NCI-H1092 treated with DMSO at 0.1 percent for 48 hours (cell line): ENCODE data around the gene CCDC47.

Source experiments
- DNase-seq: peaks from one replicate; lab custom pipeline; 2025; lab: John Stamatoyannopoulos, UW

Gene CCDC47

DNA sequence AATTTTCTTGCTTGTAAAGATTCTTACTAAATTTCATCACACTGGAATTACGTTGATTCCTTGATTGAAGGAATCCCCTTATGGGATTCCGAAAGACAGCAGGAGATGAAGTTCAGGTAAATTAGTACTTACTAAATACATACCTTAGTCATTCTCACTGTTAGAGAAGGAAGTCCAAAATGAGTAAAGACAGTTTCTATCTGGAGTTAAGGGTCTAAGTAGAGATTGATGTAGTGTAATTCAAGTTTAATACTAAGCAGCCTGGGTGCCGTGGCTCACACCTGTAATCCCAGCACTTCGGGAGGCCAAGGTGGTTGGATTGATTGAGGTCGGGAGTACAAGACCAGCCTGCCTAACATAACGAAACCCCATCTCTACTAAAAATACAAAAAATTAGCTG, 10.1 kb upstream of the CCDC47 start:
- DNase-seq, result no peak

DNA sequence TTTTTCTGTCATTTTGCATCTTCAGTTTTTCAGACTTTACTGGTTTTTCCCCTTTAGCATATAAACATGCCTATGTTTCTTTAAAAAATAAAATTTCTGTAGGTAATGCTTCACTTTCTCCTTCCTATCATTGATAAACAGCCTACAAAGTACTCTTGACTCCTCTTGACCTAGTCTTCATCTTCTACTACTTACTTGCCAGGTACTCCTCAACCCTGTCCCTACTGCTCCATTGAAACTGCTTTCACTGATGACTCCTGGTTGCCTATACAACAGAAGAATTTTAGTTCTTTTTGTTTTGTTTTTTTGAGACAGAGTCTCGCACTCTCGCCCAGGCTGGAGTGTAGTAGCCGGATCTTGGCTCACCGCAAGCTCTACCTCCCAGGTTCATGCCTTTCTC, 7.5 kb upstream of the CCDC47 start:
- DNase-seq, result no peak

DNA sequence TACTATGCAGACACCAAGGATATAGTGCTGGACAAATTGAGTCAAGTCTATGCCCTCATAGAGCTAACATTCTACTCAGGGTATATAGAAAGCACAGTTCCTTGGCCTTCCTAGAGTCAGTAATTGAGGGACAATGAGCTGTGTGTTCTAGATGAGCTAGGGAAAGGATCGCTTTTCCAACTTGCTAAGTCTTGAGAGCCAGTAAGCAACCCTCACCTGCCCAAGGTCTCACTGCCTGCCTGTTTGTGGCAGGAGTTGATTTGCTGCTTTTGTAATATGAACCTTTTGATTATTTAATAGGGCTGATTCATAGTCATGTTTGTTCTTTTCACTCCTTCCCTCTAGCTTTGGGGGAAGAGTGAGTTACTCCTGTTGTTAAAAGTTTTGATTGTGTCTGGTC, 7.1 kb upstream of the CCDC47 start:
- no peak for DNase-seq

DNA sequence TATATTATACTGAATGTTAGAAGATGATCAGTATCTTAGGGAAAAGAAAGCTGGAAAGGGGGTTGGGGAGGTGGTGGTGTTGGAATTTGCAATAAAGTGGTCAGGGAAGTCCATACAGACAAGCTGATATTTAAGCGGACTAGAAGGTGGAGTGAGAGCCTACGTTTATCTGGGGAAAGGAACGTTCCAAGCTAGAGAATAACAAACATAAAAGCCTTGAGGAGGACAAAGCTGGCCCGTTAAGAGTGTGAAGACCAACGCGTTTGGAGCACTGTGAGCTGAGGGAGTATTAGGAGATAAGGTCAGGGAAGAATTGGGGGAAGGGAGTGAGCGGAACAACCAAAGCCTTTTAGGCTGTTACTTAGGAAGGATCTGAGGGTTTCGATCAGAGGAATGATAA, 2.0 kb upstream of the CCDC47 start:
- no peak for DNase-seq

DNA sequence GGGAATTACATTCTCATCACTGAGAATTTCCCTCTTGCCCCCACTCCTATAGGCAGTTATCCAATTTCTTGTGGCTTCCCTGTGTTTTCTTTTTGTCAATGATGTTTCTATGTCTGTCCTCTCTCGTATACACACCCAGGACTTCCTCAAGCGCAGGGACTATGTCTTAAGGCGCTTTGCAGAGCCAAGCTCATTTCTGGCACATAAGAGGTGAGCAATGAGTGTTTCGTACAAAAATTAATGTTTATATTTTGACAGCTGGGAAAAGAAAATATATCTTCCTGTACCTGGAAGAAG, 1.5 kb upstream of the CCDC47 start:
- DNase-seq, result no peak

DNA sequence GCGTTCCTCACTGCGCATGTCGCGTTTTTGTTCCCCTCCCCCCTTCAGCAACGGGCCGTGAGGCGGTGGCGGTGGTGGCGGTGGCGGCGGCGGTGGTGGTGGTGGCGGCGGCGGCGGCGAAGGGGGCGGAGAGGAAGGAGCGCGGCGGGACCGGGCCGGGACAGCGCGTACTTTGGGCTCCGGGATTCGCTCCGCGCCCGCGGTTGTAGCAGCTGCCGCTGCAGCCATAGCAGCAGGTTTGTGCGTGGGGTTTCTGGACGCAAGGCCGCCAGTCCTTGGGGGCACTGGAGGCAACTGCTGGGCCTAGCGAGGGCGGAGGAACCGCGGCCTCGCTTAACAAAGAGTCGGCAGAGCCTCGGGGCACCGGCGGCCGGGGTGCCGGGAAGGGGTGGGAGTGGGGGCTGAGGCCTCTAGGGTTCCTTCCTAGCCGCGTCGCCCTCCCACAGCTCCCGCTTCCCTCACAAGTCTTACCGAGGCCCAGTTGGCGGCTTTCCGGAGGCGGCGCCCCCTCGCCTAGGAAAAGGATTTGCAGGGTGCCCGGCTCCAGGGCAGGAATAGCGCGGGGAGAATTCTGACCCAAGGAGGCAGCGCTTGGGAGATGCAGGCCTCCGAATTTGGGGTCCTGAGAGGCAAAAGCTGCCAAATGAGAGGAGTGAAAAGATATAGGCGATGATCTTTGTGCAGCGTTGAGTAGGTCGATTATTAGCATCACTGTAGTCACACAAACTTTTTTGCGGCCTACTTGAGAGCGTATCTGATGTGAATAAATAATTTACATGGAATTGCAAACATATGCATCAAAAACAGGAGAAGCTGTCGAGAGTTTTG, 958 bp upstream of the CCDC47 start, which contains the start of gene DDX42:
Gene DDX42 (plus strand): TSS at position 30 of the 828 bp plus-strand sequence. CDS start 12,880 bp downstream, outside the sequence.
- peak; percentile 63 for DNase-seq

DNA sequence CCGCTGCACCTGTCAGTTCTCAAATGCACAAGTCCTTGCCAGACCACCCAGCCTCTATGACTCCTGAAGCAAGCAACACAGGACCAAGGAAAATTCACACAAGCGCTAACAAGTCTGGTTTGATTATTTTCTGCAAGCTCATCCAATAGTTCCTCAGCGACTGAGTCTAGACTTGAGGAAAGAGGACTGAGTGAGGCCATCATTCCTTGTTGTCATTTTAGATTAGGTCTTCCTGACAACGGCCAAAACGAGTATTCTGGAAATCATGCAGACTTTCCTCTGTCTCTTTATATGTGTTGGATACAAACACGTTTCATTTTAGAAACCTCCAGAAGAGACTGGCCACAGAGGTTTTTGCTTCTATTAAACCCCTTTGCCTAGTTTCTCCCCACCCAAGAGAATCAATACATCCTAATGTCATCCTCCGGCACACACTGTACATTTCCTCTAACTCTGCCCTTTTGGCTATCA, 561 bp downstream of the CCDC47 start:
- peak; percentile 10 for DNase-seq

DNA sequence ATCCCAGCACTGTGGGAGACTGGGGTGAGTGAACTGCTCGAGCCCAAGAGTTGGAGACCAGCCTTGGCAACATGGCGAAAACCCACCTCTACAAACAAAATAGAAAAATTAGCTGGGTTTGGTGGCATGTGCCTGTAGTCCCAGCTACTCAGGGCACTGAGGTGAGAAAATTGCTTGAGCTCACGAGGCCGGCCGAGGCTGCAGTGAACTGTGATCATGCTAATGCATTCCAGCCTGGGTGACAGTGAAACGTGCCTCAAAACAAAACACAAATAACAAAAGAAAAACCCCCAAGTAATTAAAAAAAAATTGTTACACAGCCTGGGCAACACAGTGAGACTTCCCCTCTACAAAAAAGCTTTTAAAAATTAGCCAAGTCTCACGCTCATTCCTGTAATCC, 5.0 kb downstream of the CCDC47 start:
- no peak for DNase-seq

DNA sequence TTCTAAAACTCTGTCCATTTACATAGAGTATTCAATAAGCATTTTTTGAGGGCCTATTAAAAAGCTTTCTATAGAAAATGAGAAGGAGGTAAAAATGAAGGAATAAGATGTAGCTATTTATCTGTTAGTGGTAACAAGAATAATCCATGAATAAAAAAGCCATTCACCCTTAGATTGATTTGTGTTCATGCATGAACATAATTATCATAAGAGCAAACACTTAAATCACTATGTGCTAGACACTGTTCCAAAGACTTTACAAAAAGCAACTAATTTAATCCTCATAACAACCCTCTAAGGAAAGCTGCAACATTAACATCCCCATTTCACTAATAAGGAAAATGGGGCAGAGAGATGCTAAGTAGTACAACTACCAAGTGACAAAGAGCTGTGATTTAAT, 6.6 kb downstream of the CCDC47 start:
- no peak for DNase-seq

DNA sequence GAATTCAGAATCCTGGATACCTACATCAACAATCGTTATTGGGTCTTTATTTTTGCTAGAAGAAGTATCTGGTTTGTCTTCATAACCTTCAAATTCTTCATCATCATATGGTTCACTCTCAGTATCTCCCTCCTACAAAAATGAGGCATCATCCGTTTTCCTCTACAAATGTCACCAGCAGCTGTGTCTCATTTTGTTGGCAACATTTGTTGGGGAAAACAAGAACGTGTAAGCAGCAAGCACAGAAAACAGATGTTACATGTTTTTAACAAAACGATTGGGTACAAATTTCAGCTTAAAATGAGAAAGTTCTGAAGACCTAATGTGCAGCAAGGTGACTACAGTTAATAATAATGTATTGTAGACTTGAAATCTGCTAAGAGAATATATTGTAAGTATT, 8.7 kb downstream of the CCDC47 start:
- no peak for DNase-seq

DNA sequence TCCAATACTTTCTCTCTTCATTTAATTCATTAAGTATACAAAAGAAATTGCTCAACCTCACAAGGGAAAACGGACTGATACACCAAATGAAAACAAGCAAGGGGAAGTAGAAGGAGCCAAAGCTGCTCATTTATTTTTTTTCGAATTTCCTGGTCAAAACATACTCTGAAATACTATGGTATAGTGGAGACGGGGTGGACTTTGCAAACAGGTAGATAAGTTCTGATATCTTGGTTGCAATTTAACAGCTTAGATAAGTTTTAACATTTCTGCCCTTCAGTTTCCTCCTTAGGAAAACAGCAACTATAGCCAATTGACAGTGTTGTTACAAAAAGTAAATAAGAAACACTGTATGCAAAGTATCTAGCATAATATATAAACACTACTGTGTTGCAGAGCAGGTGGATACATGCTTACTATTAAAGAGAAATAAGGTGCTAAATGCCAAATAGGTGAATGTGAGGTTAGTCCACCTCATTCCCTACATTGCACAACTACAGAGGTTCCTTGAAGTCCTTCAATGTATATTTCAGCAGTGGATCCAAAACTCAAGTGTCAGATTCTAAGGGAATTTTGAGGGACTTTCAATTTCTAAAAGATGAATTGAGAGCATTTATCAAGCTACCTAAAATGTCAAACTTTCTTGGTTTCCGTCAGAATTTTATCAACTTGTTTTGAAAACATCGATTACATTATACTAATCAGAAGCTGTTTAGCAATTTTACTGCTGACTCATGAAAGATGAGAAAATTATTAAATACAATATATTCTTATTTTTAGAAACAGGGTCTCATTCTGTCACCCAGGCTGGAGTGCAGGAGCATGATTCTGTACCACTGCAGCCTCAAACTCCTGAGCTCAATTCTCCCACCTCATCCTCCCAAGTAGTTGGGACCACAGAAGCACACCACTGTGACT, 11.0 kb downstream of the CCDC47 start:
- DNase-seq, result no peak

DNA sequence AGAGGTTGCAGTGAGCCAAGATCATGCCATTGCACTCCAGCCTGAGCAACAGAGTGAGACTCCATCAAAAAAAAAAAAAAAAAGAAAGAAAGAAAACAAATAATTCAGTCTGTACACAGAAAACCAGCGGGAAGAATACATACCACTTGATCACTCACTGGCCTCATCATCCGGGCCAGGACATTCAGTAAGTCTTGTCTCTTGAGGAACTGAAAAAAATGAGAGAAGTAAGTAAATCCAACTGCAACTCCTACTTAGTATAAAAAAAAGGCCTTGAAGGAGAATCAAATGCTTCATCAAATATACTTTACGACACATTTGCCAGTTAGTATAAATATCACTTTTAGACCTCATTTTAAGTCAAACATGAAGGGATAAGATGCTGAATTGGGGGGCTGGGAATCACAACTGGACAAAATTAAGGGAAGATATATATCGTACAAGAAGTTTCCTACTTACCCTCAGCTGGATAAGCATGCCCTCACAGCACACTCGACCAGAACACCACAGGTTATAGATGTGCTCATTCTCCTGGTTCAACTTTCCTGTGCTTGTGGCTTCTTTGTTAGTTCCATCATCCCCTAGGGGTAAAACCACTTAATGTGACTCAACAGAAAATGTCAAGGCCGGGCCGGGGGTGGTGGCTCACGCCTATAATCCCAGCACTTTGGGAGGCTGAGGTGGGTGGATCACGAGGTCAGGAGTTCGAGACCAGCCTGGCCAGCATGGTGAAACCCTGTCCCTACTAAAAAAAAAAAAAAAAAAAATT, 12.4 kb downstream of the CCDC47 start:
- DNase-seq, result no peak

DNA sequence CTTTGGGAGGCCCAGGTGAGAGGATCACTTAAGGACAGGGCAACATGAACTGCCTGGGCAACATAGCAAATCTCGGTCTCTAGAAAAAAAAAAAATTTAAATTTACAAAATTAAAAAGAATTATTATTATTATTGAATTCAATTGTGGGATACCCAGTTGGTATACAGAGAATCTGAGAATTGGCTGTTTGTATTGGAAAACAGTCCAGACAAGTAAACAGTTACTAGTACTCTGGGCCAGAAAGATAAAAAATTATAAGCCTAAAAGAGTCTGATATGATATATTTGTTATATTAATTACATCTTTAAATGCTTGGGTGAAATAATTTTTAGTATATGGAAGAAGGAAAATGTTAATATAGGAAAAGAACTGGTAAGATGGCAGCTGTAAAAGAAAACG, 15.0 kb downstream of the CCDC47 start:
- DNase-seq, result no peak

DNA sequence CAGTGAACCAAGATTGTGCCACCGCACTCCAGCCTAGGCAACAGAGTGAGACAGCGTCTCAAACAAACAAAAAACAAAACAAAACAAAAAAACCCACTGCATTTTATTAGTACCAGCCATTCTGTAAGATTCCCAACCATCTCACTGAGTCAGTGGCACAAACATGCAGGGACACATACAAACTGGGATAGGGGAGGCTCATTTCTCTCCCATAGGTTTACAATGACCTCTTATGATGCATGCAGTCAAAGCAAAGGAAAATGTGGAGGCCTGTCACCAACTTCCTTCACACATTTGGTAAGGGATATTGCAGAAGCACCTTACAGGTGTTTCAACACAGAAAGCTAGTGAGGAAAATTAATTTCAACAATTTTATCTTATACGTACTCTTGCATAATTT, 19.4 kb downstream of the CCDC47 start:
- DNase-seq, result no peak

DNA sequence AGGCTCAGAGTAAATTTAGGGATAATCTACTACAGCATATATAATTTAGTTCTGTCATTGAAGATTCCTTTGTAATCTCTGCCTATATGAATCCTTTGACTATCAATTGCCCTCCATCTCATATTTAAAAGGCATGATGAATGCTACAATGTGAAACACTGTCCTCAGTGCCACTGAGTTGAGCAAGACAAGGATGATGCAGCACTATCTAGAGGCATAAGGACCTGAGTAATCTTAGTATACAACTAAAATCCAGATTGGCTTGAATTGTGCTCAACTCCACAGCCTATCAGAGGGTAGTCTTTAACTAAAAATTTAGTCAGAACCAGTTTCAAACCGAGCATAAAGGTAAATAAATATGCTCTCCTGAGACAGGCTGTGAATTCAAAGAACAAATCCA, 20.2 kb downstream of the CCDC47 start:
- no peak for DNase-seq

DNA sequence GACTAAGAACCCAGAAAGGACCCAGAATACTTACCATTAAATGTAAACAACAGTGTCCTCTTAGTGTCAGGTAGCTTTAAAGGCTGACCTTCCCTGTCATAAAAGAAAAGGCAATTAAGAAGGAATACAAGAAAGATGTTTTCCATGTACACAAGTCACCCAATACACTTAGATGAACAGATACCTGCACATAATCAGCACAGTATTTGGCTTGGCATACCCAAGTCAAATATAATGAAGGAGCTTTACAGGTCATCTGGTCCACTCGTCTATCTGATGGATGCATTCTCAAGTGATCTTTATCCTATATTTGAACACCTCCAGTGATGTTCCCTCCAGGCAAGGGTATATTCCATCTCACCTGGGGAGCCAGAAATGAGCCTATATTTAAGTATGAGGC, 20.7 kb downstream of the CCDC47 start:
- DNase-seq, result no peak

DNA sequence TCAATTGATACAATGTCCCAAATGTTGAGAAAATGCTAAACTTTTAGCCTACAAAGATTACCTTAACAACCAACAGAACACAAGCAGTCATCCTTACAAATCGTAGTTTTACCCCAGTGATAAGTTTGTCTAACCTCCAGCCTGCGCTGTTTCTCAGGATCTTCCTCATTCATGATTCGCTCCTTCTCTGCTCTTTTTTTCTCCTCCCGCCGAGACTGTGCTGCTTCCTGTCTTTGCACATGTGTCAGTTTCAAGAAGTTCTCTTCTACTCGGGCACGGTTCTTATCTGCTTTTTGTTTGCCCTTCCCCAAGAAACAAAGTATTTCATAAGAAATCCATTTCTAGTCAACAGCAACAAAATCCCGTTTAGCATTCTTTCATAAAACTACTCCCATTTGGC, 21.6 kb downstream of the CCDC47 start:
- DNase-seq, result no peak

DNA sequence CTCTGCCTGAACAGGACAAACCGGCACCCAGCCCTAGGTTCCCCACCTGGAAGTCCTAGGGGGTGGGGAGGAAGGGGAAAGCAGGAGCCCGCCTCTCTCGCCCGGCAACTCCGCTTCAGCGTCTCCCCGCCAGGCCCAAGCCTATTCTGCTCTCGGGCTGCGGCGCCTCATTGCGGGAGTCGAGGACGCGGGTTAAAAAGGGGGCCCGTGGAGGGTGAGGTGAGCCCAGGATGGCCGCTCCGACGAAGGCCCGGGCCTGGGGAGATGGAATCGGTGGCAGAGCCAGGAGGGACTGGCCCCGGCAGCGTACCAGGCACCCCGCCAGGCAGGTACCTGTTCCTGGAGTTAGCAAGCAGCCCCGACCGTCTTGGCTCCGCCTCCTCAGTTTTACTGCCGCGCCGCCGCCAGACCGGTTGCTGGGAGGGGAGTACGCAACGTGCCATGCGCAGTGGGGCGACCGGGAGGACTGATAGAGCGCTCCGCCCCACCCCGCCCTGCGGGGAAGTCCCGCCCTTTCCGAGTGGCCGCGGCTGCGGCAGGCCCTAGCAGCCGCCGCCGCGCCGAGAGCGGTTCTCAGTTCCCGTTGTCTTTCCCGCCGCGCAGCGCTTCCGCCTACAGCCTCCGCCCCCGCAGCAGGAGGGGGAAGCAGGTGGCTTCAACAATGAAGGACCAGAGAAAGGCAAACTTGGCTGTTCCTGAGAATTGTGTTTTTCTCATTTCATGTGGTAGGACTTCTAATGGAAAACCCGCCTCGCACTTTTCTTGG, 31.8 kb downstream of the CCDC47 start, which contains the start of gene STRADA:
Gene STRADA (minus strand): TSS at position 392 of the 766 bp plus-strand sequence. CDS start 13,430 bp downstream, outside the sequence.
- peak; percentile 99 for DNase-seq

DNA sequence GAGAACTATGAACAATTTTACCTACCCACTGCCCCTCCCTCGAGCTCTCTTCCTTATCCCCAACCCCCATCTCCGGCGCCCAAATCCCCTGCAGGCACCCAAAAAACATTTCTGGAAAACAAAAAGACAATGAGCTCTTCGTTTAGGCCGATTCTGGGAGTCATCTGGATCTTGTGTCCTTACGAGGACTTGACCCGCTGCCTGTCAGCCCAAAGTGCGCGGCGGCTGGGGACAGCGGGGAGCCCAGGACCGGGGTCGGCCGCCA, 32.3 kb downstream of the CCDC47 start:
- DNase-seq, result no peak

DNA sequence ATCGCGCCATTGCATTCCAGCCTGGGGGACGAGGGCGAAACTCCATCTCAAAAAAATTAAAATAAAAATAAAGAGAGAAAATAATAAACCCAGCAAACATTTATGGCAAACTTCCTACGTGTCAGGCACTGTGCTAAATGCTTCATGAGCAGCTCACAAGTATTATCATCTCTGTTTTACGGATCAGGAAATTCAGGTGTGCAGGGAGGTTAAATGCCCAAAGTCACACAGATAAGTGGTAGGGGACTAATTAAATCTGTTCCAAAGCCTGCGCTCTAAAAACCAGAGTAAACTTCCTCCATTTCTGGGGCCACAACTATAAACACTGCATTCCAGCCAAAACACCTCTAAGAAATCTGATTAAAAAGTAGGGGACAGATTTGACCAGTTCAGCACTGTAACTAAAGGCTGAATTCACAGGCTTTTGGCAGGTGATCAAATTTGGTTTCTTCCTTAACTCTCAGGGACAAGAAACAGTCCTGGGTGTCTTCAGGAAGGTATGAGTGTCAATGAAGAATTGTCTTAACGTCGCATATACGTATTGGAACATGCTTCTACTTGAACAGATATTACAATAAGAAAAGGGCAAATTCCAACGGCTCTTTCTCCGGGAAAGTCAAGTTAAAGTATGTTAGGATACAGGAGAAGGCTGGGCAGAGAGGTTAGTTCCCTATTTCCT, 32.8 kb downstream of the CCDC47 start:
- peak; percentile 20 for DNase-seq

DNA sequence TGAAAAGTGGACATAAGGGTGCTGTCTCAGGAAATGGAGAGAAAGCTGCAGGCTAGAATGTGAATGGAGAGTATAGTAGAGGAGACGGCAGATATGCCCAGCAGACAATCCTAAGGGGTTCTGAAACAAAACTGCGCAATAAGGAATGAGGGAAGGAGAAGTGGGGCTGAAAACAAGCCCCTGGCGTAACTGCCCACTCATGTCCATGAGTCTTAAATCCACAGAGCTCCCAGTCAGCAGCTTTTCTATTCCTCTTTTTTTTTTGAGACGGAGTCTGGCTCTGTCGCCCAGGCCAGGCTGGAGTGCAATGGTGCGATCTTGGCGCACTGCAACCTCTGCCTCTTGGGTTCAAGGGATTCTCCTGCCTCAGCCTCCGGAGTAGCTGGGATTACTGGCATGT, 37.7 kb downstream of the CCDC47 start:
- no peak for DNase-seq
